Activated gamma-delta T cell treated with anti-CD3 and anti-CD28 coated beads, Interleukin-2, amount 50 U/mL, for 16 hours (primary cell): ENCODE data around the gene RNF121.
"Not testable (repeated sequence)": the region's sequence is repeated elsewhere in the genome, so short reads cannot be mapped to it uniquely, and the experiment has no call there.

ENCODE experiments used
- DNase-seq: peaks from one replicate; pipeline ENCODE4 v3.0.0-alpha.2; 2020; ENCODE audit warnings: low read depth

RNF121 gene

DNA sequence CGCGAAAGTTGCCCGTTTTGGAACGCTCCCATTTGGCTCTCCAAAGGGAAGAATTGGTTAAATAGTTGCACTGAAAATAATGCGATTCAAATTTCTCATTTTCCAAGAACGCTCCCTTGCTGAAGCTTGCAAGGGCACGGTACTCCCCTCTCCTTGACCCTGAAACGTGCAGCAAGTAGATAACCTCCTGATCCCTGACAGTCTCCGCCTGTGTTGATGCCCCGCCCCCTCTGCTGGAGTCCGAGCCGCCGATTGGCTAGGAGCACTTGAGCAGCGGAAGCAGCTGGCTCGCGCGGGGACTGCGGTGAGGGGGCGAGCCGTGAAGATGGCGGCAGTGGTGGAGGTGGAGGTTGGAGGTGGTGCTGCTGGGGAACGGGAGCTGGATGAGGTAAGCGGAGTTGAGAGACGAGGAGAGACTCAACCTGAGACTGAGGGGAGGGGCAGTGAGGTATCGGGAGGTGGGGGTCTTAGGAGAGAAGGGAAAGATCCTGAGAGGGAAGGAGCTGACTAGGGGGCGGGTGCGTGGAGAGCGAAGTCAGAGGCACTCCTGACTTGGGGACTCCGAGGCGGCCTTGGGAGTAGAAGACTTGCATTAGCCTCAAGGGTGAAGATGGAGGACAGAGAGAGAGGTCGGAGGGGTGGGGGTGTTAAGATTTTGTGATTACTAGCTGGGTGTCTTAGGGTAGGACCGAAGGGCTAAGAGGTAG is at the start of gene RNF121:
Gene RNF121, plus strand, starts transcription at position 310 of the 707 bp plus-strand sequence. Its CDS starts 16 bp downstream, at position 326.
- DNase-seq, result peak; percentile 97

DNA sequence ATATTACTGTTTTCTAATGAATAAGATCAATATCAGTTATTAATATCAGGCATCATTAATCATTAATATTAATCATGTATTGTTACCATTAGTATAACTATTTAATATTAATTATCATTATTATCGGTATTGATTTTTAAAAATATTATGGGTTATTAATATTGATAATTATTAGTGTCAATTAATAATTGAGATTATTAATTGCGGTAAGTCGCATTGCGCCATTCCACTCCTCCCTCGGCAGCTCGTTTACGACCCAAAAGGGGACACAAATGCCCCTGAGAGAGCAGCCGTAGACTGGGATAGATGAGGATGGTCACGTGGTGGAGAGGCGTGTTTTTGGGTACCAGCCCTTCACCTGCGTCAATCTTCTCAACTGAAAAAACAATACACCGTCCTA is 43.0 kb upstream of the RNF121 start:
- DNase-seq, result not testable (repeated sequence)

DNA sequence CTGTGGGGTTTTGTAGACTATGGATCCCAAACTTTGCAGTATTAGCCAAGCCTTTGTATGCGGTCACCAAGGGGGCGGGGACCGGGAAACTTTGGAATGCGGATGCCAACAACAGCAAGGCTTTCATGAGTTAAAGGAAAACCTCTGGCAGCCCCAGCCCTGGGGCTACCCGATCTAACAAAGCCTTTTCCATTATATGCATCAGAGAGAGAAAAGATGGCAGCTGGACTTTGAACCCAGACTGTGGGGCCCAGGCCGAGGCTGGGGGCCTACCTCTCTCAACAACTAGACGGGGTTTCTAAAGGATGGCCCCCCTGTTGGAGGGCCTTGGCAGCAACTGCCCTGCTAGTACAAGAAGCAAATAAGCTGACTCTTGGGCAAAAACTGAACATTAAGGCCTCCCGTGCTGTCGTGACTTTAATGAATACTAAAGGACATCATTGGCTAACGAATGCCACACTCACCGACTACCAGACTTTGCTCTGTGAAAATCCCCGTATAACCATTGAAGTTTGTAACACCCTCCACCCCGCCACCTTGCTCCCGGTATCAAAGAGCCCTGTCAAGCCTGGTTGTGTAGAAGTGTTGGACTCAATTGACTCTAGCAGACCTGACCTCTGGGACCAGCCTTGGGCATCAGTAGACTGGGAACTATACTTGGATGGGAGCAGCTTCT is 40.4 kb upstream of the RNF121 start:
- not testable (repeated sequence) for DNase-seq

GRCh38 chr11:71889181-71889872 is 39.5 kb upstream of the RNF121 start:
- not testable (repeated sequence) for DNase-seq

DNA sequence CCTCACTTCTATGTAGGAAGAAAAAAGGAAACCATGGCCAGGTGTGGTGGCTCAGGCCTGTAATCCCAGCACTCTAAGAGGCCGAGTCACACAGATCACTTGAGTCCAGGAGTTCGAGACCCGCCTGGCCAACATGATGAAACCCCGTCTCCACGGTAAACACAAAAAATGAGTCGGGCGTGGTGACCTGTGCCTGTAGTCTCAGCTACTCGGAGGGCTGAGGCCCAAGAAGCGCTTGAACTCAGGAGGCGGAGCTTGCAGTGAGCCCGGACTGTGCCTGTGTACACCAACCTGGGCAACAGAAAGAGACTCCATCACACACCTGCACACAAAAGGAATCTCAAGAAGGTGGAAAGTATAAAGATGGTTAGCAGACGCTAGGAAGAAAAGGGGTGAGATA is 32.9 kb upstream of the RNF121 start:
- DNase-seq, result no peak

DNA sequence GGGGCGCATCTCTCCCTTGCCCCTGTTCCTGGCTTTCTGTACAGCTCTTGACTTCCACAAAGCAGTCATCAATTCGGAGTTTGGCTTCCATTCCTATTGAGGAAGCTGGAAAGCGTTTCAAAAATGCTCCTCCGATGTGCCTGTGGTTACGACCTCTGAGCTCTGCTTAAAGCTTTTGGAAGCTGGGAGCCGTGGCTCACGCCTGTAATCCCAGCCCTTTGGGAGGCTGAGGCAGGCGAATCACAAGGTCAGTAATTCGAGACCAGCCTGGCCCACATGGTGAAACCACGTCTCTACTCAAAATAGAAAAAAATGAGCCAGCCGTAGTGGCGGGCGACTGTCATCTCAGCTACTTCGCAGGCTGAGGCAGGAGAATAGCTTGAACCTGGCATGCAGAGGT is 27.7 kb upstream of the RNF121 start:
- DNase-seq, result not testable (repeated sequence)

DNA sequence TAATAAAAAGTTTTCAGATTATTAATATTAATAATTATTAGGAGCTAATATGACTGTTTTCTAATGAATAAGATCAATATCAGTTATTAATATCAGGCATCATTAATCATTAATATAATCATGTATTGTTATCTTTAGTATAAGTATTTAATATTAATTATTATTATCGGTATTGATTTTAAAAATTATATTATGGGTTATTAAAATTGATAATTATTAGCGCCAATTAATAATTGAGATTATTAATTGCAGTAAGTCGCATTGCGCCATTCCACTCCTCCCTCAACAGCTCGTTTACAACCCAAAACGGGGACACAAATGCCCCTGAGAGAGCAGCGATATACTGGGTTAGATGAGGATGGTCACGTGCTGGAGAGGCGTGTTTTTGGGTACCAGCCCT is 20.6 kb upstream of the RNF121 start:
- no peak for DNase-seq

- DNase-seq, result not testable (repeated sequence)
Measured at GRCh38 chr11:71910775-71911174, 18.1 kb upstream of the RNF121 start.

DNA sequence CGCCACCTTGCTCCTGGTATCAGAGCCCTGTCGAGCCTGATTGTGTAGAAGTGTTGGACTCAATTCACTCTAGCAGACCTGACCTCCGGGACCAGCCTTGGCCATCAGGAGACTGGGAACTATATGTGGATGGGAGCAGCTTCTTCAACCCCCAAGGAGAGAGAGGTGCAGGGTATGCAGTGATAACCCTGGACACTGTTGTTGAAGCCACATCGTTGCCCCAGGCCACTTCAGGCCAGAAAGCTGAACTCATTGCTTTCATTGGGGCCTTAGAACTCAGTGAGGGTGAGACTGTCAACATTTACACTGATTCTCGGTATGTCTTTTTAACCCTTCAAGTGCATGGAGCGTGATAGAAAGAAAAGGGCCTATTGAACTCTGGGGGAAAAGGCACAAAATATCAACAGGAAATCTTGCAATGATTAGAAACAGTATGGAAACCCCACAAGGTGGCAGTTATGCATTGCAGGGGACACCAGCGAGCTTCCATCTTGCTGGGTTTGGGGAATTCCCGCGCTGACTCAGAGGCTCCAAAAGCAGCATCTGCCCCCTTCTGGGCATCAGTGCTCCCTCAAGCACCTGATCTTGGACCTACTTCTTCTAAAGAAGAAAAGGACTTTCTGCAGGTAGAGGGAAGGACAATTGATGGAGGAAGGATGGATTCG is 17.4 kb upstream of the RNF121 start:
- peak; percentile 12 for DNase-seq

- not testable (repeated sequence) for DNase-seq
Measured at GRCh38 chr11:71911986-71912340, 16.9 kb upstream of the RNF121 start.

GRCh38 chr11:71913756-71914526 is 14.9 kb upstream of the RNF121 start:
- DNase-seq, result no peak

- no peak for DNase-seq
Measured at GRCh38 chr11:71914617-71915189, 14.1 kb upstream of the RNF121 start.

GRCh38 chr11:71917646-71918140 is 11.2 kb upstream of the RNF121 start:
- DNase-seq, result no peak

DNA sequence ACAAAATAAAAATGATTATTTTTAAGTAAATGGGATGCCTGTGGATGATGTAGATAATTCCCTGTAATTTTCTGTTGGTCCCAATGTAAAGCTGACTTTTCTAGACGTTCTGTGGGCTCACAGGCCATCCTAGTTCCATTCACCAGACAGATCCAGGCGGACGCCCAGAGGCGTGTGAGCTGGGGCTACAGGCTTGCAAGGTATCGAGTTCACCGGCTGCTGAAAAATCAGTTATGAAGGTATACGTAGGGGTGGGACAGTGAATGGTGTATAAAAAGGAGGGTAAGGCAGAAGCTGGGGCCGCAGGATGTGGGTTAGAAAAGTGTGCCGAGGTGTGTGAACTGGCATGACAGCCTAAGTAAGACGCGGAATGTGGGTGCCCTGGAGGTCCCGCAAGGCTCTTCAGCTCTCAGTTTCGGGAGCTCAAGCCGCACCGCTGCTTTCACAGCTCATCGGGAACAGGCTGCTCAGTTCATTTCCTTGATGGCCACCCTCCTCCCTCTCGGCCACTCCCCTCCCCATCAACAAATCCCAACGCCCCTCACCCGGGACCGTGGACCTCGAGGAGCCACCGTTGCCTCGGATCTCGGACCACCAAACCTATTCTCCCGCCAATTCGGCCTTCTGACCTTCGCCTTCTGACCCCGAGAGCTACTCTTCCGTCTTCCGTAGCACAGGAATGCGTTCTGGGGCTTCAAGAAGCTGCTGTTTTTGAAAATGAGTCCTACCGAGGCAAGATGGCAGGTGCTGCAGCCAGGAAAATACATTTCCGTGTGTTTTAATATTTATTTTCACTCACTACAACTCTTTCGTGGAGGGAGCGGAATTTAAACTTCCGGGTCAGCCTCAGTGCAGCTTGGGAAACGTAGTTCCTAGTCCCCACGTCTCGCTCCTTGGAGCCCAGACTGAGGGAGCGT is 768 bp upstream of the RNF121 start, which contains the start of gene XNDC1N:
Gene XNDC1N, minus strand, starts transcription at position 775 of the 917 bp plus-strand sequence. CDS start 5,241 bp downstream, outside the sequence.
- peak; percentile 55 for DNase-seq

- DNase-seq, result no peak
Measured at GRCh38 chr11:71929491-71929890, 645 bp downstream of the RNF121 start.

- DNase-seq, result no peak
Measured at GRCh38 chr11:71930556-71931244, 1.9 kb downstream of the RNF121 start.

DNA sequence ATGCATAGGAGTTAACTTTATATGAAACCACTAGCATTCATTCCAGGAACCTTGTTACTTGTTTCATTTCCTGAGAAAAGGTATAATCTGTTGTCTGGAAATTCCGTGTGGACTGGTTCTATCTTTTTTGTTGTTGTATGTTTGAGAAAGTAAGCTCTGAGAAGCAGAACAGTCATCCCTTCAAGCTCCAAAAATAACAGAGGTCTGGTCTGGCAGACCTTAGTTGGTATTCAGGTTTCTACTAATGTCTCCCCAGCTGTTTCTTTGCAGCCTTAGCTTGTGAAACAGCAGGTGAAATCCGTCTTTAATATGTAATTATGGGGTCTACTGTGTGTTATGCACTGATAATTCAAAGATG is 2.4 kb downstream of the RNF121 start:
- no peak for DNase-seq

- DNase-seq, result no peak
Measured at GRCh38 chr11:71933141-71933933, 4.5 kb downstream of the RNF121 start.

DNA sequence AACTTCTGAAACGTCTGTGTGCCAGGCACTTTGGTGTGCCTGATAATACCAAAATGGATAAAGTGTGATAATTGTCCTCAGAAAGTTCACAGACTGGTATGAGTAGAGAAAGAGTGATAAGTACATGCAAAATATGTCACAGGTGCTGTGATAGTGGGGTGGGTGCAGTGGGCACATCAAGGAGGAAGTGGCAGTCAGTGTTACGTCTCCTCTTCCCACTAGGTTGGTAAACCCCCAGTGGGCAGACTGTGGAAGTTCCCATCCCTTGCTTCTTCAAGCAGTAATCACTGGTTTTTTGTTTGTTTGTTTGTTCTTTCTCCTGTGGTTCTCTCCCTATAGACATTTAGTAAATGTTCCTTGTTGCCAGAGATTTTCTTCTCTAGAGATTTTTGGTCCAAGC is 5.4 kb downstream of the RNF121 start:
- DNase-seq, result no peak
